NCI-H1105 (cell line): Measurements from ENCODE around the gene KRT13.
A peak's percentile ranks its signal among the peaks of the same experiment; 100 is the strongest.

Experiments
- DNase-seq: peaks from one replicate; lab custom pipeline; 2025; lab: John Stamatoyannopoulos, UW

Gene KRT13

GRCh38 chr17:41466988-41467387 is 38.4 kb downstream of the KRT13 start, which contains the start of gene KRT32:
KRT32 (minus strand) TSS chr17:41467386; CDS start chr17:41467325, 61 bp downstream.
- no peak for DNase-seq

GRCh38 chr17:41464682-41465081 is 40.7 kb downstream of the KRT13 start:
- peak; percentile 71 for DNase-seq

GRCh38 chr17:41464173-41464572 is 41.2 kb downstream of the KRT13 start:
- no peak for DNase-seq

GRCh38 chr17:41463746-41464145 is 41.7 kb downstream of the KRT13 start:
- no peak for DNase-seq

- DNase-seq, result no peak
These were observed 42.7 kb downstream of the KRT13 start for GRCh38 chr17:41462705-41463104.

- no peak for DNase-seq
These were observed 47.7 kb downstream of the KRT13 start for GRCh38 chr17:41457676-41458075.

- no peak for DNase-seq
These were observed 49.2 kb downstream of the KRT13 start for GRCh38 chr17:41456204-41456603.

- no peak for DNase-seq
These were observed 50.2 kb downstream of the KRT13 start for GRCh38 chr17:41455236-41455635.

- DNase-seq, result no peak
These were observed 52.3 kb downstream of the KRT13 start for GRCh38 chr17:41453066-41453465.

GRCh38 chr17:41452281-41452680 is 53.1 kb downstream of the KRT13 start:
- DNase-seq, result no peak

GRCh38 chr17:41451154-41451728 is 54.2 kb downstream of the KRT13 start:
- no peak for DNase-seq
